ENCODE results near the gene ETFB. TPM values are rescaled to one million over a fixed set of nuclear protein-coding genes. Genes with fewer than 3 reads are reported as not detected.

Gene ETFB
- total and polyA plus RNA-seq, 9 of the 15 experiments (the other 6 are each of a cell fraction or from before 2014, with no cell fraction given): 18.1 to 143 (median 96.1) TPM

DNA sequence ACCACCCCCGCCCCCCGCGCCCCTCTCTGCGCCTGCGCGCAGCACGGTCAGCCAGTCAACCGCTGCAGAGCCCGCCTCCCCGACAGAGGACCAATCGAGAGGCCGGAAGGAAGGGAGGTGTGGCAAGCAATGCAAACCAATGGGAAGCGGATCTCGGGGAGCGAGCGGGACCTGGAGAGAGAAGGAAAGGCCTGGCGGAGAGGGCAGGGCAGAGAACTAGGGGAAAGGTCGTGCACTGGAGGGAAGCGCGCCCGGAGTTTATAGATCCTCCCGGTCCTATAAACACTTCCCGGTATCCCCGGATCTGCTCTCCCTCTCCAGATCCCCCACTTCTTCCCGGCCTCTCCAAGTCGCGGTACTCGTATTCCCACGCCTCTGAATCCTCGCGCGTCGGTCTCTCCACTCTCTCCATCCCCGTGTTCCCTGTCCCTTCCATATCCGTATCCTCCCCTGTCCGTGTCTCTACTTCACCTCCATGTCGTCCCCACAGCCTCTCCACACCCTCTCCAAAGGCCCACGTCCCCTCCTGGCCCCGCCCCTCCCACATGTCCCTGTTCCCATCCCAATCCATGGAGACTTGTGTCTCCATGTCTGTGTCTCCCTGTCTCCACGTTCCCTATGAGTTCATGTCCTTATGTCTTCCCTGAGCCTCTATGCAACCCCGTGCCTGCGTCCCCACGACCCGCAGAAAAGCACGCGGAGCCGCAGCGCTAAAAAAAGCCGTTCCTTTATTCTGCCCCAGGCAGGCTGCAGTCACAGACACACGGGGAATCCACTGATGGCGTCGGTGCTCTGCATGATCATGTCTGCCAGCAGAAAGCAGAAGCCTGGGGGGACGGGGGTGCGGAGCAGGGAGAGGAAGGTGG, 434 bp upstream of the ETFB start:
- peak; percentile 96 to 99 (median 97) for DNase-seq (ENCODE audit: extremely low read depth in 1 of 4, low spot score in 3 of 4)
- peak overlapping the region; percentile 75 for H3K4me3 ChIP-seq
- peaks cover 28 to 48% of the 10 kb centered on the region in 2 experiments for H3K4me1 ChIP-seq (replicated peaks in 1 of 2; ENCODE audit: control insufficient read depth in 2 of 2, insufficient read depth in 2 of 2, low read length in 2 of 2)
- H3K9ac ChIP-seq (ENCODE audit: insufficient read depth in 1 of 2, low read depth in 2 of 2, low read length in 2 of 2): peak overlapping the region; percentile 93 to 96
- in situ Hi-C loops (cut with MboI) (no loop called here), intact Hi-C loops (cut with micrococcal nuclease) (loop anchor here (1.0 kb wide), 2 partner anchors 24 to 27 kb away; partner anchors contain the start of gene C19orf84)
- ChIA-PET POLR2A (interaction anchor here (0.9 to 1.7 kb wide), 8 partner anchors 10 to 27 kb away, joined by 3 to 13 read pairs (median 6); partner anchors contain the start of gene VSIG10L), CTCF (ENCODE audit: low intra/inter-chr PET ratio) (no interaction called here)
- H2AFZ ChIP-seq (ENCODE audit: low read depth, low read length): peak overlapping the region; percentile 12
- H3K27me3 ChIP-seq (ENCODE audit: control insufficient read depth in 2 of 2, insufficient read depth in 2 of 2, low read length in 2 of 2): no peaks in the 10 kb centered on the region
- H3K9me1 ChIP-seq (ENCODE audit: control insufficient read depth, insufficient read depth, low read length): no peaks in the 10 kb centered on the region
- H3K4me2 ChIP-seq (ENCODE audit: insufficient read depth, low read length): peak overlapping the region; percentile 96
- H3K79me2 ChIP-seq (ENCODE audit: control insufficient read depth, insufficient read depth, low read length): peaks cover 61% of the 10 kb centered on the region
- FAIRE-seq: peak; percentile 97
- H4K20me1 ChIP-seq (replicated peaks; ENCODE audit: control insufficient read depth, insufficient read depth, low read length): no peaks in the 10 kb centered on the region
- under 1% methylated on average over 54 of the region's 54 CpGs for WGBS (ENCODE audit: insufficient coverage, low coverage, missing lambda C conversion rate)
- H3K36me3 ChIP-seq (ENCODE audit: control insufficient read depth, insufficient read depth, low read length): no peaks in the 10 kb centered on the region
- TSS peak; percentile 43 for BruUV-seq (replicated peaks)
- H3K9me3 ChIP-seq (replicated peaks; ENCODE audit: control insufficient read depth, insufficient read depth, low read depth, low read length): no peaks in the 10 kb centered on the region
- peak overlapping the region; percentile 92 for H3K27ac ChIP-seq (ENCODE audit: extremely low read depth, low read depth, low read length)
- peak; percentile 82 for ATAC-seq
- TF ChIP-seq HDAC2 (IDR thresholded peaks at IDR 0.05): peak; percentile 32; the same call in 1 of the 2 replicates
- TF ChIP-seq ZNF830 (CRISPR knock-in tag; IDR thresholded peaks at IDR 0.05): no peak; the same call in 1 of the 2 replicates
- 0 out of 2 replicates have a peak, but pooled peaks have one; percentile 26 for TF ChIP-seq ZNF77 (CRISPR knock-in tag; IDR thresholded peaks at IDR 0.05)
- peak; percentile 82 for TF ChIP-seq BRD9 (IDR thresholded peaks at IDR 0.05; ENCODE audit: low read depth, partially characterized antibody)
- TF ChIP-seq MYNN (IDR thresholded peaks at IDR 0.05): 0 out of 2 replicates have a peak, but pooled peaks have one; percentile 30
- TF ChIP-seq MYNN (CRISPR knock-in tag; IDR thresholded peaks at IDR 0.05): no peak
- TF ChIP-seq MNT (conservative IDR thresholded peaks at IDR 0.05): peak in 1 of 2 experiments; percentile 53; a peak in 3 of 4 replicates
- TF ChIP-seq SAFB (IDR thresholded peaks at IDR 0.05; ENCODE audit: borderline replicate concordance, low read depth, low read length): peak; percentile 68; the same call in 1 of the 2 replicates
- TF ChIP-seq, protein P1, sequence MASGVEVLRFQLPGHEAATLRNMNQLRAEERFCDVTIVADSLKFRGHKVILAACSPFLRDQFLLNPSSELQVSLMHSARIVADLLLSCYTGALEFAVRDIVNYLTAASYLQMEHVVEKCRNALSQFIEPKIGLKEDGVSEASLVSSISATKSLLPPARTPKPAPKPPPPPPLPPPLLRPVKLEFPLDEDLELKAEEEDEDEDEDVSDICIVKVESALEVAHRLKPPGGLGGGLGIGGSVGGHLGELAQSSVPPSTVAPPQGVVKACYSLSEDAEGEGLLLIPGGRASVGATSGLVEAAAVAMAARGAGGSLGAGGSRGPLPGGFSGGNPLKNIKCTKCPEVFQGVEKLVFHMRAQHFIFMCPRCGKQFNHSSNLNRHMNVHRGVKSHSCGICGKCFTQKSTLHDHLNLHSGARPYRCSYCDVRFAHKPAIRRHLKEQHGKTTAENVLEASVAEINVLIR (CRISPR knock-in tag; IDR thresholded peaks at IDR 0.05): no peak
- TF ChIP-seq COPS2 (conservative IDR thresholded peaks at IDR 0.05): no peak
- peak; percentile 69 for TF ChIP-seq BCOR (IDR thresholded peaks at IDR 0.05)
- no peak for TF ChIP-seq DIDO1 (tag; IDR thresholded peaks at IDR 0.05; ENCODE audit: low read depth)
- peak in 1 of 3 experiments; percentile 53 for TF ChIP-seq YY1 (IDR thresholded peaks at IDR 0.05; ENCODE audit: borderline replicate concordance in 1 of 3, control insufficient read depth in 1 of 3, extremely low read depth in 1 of 3, insufficient read depth in 3 of 3, insufficient read length in 1 of 3, insufficient replicate concordance in 2 of 3, low read depth in 1 of 3, low read length in 2 of 3)
- peak; percentile 76; the same call in 1 of the 2 replicates for TF ChIP-seq ZSCAN29 (IDR thresholded peaks at IDR 0.05)
- peak; percentile 80 for TF ChIP-seq RBFOX2 (IDR thresholded peaks at IDR 0.05; ENCODE audit: low read depth, low read length)
- TF ChIP-seq HMG20A (CRISPR knock-in tag; conservative IDR thresholded peaks at IDR 0.05): no peak
- no peak for TF ChIP-seq E4F1 (CRISPR knock-in tag; IDR thresholded peaks at IDR 0.05; ENCODE audit: borderline replicate concordance)

Data from K562 (cell line).